ENCODE data around the gene SESTD1.

SESTD1 gene

DNA sequence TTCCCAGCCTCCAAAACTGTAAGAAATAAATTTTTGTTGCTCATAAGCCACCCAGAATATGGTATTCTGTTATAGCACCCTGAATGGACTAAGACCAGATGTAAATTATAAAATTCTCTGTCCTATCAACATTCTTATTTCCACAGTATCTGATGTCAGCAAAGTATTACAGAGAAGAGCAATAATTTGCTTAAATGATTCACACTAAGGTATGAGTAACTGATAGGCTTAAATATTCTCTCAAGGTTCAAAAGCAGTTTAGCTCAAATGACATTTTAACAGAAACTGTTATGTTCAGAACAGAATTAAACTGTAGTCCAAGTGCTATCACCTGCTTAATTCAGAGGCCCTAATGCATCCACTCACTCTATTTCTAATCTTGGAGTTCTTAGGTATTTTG, 12.8 kb downstream of the SESTD1 start:
- DNase-seq (ENCODE audit: low read depth in 1 of 2, low spot score in 1 of 2): no peak
- TF ChIP-seq POLR2AphosphoS5 (IDR thresholded peaks at IDR 0.05; ENCODE audit: low read depth) (no peak), SPI1 (IDR thresholded peaks at IDR 0.05; ENCODE audit: borderline replicate concordance, low read depth) (no peak), GABPA (IDR thresholded peaks at IDR 0.05; ENCODE audit: low read depth) (no peak)
- TF ChIP-seq, protein P1, sequence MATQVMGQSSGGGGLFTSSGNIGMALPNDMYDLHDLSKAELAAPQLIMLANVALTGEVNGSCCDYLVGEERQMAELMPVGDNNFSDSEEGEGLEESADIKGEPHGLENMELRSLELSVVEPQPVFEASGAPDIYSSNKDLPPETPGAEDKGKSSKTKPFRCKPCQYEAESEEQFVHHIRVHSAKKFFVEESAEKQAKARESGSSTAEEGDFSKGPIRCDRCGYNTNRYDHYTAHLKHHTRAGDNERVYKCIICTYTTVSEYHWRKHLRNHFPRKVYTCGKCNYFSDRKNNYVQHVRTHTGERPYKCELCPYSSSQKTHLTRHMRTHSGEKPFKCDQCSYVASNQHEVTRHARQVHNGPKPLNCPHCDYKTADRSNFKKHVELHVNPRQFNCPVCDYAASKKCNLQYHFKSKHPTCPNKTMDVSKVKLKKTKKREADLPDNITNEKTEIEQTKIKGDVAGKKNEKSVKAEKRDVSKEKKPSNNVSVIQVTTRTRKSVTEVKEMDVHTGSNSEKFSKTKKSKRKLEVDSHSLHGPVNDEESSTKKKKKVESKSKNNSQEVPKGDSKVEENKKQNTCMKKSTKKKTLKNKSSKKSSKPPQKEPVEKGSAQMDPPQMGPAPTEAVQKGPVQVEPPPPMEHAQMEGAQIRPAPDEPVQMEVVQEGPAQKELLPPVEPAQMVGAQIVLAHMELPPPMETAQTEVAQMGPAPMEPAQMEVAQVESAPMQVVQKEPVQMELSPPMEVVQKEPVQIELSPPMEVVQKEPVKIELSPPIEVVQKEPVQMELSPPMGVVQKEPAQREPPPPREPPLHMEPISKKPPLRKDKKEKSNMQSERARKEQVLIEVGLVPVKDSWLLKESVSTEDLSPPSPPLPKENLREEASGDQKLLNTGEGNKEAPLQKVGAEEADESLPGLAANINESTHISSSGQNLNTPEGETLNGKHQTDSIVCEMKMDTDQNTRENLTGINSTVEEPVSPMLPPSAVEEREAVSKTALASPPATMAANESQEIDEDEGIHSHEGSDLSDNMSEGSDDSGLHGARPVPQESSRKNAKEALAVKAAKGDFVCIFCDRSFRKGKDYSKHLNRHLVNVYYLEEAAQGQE (IDR thresholded peaks at IDR 0.05; ENCODE audit: insufficient replicate concordance, low read depth): no peak
- TF ChIP-seq, protein P2, sequence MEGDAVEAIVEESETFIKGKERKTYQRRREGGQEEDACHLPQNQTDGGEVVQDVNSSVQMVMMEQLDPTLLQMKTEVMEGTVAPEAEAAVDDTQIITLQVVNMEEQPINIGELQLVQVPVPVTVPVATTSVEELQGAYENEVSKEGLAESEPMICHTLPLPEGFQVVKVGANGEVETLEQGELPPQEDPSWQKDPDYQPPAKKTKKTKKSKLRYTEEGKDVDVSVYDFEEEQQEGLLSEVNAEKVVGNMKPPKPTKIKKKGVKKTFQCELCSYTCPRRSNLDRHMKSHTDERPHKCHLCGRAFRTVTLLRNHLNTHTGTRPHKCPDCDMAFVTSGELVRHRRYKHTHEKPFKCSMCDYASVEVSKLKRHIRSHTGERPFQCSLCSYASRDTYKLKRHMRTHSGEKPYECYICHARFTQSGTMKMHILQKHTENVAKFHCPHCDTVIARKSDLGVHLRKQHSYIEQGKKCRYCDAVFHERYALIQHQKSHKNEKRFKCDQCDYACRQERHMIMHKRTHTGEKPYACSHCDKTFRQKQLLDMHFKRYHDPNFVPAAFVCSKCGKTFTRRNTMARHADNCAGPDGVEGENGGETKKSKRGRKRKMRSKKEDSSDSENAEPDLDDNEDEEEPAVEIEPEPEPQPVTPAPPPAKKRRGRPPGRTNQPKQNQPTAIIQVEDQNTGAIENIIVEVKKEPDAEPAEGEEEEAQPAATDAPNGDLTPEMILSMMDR (IDR thresholded peaks at IDR 0.05; ENCODE audit: insufficient read depth, low read length): no peak
- H3K27ac ChIP-seq (replicated peaks): no peak overlapping the region
- no peaks in the 10 kb centered on the region for H3K27me3 ChIP-seq (ENCODE audit: insufficient read depth, poor library complexity, severe bottlenecking)
- H3K4me3 ChIP-seq (replicated peaks; ENCODE audit: insufficient read depth, low read length): no peak overlapping the region

DNA sequence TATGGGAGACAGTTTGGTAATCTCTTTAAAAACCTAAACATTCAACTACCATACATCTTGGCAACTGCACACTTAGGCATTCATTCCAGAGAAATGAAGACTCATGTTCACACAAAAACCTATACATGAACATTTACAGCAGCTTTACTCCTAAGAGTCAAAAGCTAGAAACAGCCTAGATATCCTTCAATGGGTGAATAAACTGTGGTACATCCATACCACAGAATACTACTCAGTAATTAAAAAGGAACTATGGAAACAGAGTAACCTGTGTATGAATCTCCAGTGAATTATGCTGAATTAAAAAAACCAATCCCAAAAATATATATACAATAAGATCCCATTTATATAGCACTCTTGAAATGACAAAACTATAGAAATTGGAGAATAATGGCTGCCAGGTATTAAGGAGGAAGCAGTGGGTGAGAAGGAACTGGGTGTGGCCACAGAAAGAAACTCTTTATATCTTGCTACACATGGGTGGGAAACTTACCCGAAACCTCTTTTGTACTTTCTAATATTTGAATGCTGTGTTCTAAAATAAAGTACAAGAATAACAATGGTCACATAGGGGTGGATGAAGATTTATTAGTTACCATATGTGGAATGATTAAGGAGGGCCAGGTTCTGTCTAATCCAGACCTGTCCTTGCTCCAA, 13.7 kb downstream of the SESTD1 start:
- no peaks in the 10 kb centered on the region for H3K27me3 ChIP-seq (ENCODE audit: insufficient read depth, poor library complexity, severe bottlenecking)
- DNase-seq (ENCODE audit: low read depth in 1 of 2, low spot score in 1 of 2): no peak
- H3K4me3 ChIP-seq (replicated peaks; ENCODE audit: insufficient read depth, low read length): no peak overlapping the region
- TF ChIP-seq SPI1 (IDR thresholded peaks at IDR 0.05; ENCODE audit: borderline replicate concordance, low read depth): no peak
- TF ChIP-seq POLR2AphosphoS5 (IDR thresholded peaks at IDR 0.05; ENCODE audit: low read depth): no peak
- TF ChIP-seq, protein P2 (IDR thresholded peaks at IDR 0.05; ENCODE audit: insufficient read depth, low read length): no peak
- TF ChIP-seq, protein P1 (IDR thresholded peaks at IDR 0.05; ENCODE audit: insufficient replicate concordance, low read depth): no peak
- no peak for TF ChIP-seq GABPA (IDR thresholded peaks at IDR 0.05; ENCODE audit: low read depth)
- no peak overlapping the region for H3K27ac ChIP-seq (replicated peaks)

DNA sequence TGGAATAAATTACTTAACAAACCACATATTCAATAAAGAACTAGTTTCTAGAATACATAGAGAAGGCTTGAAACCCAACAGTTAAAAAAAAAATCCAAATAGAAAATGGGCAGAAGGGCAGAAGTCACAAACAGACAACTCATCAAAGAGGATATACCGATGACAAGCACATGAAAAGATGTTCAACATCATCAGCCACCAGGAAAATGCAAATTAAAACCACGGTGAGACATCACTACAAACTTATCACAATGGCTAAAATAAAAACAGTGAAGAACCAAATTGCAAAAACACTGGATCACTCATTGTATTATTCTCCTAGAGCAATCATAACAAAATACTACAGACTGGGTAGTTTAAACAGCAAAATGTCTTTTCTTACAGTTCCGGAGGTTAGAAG, 14.5 kb downstream of the SESTD1 start:
- H3K27me3 ChIP-seq (ENCODE audit: insufficient read depth, poor library complexity, severe bottlenecking): no peaks in the 10 kb centered on the region
- DNase-seq (ENCODE audit: low read depth in 1 of 2, low spot score in 1 of 2): no peak
- H3K27ac ChIP-seq (replicated peaks): no peak overlapping the region
- TF ChIP-seq, protein P1 (IDR thresholded peaks at IDR 0.05; ENCODE audit: insufficient replicate concordance, low read depth): no peak
- TF ChIP-seq, protein P2 (IDR thresholded peaks at IDR 0.05; ENCODE audit: insufficient read depth, low read length): no peak
- no peak for TF ChIP-seq POLR2AphosphoS5 (IDR thresholded peaks at IDR 0.05; ENCODE audit: low read depth)
- no peak overlapping the region for H3K4me3 ChIP-seq (replicated peaks; ENCODE audit: insufficient read depth, low read length)

Measured in HL-60 (cell line).